HG03064 (cell line): ENCODE data around the gene GREB1.

Source experiments
- ATAC-seq: cut with Tn5 transposase; IDR thresholded peaks from one replicate; pipeline ENCODE4 v1.9.1; 2021; ENCODE audit warnings: low read depth; ENCODE audit not compliant: unreplicated experiment

Gene GREB1

GRCh38 chr2:11592671-11593574 is 59.1 kb downstream of the GREB1 start:
- ATAC-seq: no peak

- ATAC-seq: no peak
Measured at GRCh38 chr2:11596801-11597200, 63.0 kb downstream of the GREB1 start.

DNA sequence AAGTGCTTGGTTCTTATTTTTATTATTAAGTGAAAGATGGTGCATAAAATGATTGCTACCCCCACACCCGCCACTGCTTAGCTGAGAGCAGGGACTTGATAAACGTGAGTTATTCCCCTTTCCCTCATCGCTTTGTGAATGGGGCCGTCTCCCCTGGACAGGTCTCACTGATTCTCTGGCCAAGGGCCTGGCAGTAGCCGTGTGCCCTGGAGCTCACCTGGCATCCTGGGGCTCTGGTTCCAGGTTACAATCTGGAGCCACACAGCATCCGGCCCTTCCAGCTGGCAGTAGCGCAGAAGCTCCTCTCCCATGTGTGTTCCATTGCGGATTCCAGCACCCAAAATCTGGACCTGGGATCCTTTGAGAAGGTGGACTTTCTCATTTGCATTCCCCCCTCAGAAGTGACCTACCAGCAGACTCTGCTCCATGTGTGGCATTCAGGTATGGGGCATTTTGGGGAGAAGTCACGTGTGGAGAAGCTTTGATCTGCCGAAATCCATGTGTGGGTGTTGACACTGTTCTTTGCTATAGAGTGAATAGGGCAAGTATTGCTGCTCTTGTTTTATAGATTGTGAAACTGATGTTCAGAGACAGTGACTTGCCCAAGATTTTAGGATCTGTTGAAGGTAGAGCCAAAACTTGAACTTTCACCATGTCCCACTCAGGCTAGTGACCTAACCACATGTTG is 63.8 kb downstream of the GREB1 start:
- ATAC-seq: no peak

- no peak for ATAC-seq
Measured at GRCh38 chr2:11598228-11598731, 64.4 kb downstream of the GREB1 start.

DNA sequence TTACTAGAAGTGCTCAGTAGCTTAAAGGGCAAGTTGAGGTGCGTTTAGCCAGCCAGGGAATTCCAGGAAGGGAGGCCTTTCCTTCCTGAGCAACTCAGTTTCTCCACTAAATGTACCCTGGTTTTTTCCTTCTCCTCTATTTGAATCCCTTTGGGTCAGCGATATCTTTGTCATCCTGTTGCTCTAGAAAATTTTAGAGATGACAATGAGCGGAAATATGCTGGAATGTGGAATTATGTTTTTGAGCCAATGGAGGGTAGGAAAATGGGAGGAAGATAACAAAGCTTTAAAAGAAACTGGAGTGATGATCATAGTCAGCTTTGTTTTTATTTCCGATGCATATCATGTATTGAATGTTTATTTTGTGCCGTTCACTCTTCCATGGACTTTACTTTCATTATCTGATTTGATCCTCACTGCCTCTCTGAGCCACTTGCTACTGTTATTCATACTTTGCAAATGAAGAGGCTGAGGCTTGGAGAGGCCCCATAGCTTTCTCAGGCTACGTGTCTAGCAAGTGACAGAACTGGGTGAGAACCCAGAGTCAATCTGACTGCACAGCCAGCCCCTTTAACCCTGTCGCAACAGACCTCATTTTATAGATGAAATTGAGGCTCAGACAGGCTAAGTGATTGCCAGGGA is 68.8 kb downstream of the GREB1 start:
- no peak for ATAC-seq

- no peak for ATAC-seq
Measured at GRCh38 chr2:11610624-11611242, 76.9 kb downstream of the GREB1 start.

DNA sequence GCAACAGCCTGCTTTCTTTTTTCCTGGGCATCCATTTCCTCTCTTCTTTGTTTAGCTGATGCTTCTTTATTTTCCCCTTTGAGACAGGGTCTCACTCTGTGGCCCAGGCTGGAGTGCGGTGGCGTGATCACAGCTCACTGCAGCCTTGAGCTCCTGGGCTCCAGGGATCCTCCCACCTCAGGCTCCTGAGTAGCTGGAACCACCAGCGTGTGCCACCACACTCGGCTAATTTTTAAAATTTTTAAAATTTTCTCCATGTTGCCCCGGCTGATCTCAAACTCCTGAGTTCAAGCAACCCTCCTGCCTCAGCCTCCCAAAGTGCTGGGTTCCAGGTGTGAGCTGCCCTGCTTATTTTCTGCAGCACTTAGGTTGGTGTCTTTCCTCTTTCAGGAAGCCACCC is 77.4 kb downstream of the GREB1 start:
- ATAC-seq: no peak

- ATAC-seq: no peak
Measured at GRCh38 chr2:11612553-11613215, 78.8 kb downstream of the GREB1 start.

GRCh38 chr2:11613297-11613696 is 79.5 kb downstream of the GREB1 start:
- no peak for ATAC-seq

DNA sequence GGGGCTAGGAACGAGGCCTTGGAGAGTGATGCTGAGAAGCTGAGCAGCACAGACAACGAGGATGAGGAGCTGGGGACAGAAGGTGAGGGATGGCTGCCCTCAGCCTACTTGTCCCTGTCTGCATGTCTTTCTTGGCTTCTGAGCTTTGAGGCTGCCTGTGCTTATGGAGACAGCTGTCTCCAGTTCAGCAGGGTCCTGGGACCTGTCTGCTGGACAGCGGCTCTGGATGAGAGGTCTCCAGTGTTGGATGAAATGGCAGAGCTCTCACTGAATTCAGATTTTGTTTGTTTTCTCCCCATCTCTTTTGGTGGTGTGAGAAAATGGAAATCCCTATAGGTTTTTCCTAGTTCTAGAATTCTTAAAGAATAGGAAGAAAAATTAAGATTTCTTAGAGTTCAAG is 81.4 kb downstream of the GREB1 start:
- ATAC-seq: no peak

DNA sequence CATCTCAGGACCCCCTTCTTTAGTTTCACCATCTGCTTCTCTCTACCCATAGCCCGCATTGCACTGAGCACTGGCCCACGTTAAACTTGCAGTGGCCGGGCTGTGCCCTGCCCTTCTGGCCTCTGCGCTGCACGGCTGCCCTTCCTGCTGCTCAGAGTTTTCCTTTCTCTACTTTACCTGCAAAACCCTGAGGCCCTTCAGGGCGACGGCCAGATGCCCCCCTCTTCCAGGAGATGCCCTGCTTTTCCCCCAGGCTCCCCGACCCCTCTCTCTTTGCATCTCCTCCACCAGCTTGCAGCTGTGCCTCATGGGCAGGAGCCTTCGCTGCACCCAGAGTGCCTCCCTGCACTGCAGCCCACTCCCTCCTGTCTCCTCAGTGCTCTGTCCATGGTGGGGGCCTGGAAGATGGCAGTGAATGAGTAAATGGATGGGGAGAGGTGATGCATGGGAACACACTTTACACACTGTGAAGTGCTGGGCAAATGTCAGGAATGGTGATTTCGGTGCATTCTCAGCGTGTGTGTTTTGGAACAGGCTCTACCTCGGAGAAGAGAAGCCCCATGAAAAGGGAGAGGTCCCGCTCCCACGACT is 82.3 kb downstream of the GREB1 start:
- no peak for ATAC-seq

GRCh38 chr2:11616851-11617415 is 83.1 kb downstream of the GREB1 start:
- ATAC-seq: no peak

DNA sequence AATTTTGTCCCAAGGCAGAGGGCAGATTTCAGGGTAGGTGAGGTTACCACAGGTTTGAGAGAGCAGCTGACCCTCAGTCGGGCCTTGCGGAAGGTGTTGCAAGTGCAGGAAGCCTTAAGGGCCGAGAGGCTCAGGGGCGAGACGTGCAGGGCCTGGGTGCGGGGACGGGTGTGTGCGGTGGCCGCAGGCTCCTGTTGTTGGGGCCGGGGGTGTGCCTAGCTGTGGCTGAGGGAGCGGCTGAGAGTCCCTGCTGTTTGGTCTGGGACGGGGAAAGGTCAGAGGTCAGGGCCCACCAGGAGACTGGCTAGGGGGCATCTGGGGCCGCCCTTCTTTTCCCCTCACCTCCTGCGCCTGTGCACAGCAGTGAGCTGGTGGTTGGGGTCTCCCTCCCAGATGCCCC is 83.7 kb downstream of the GREB1 start:
- ATAC-seq: no peak

- no peak for ATAC-seq
Measured at GRCh38 chr2:11617984-11618707, 84.3 kb downstream of the GREB1 start.

DNA sequence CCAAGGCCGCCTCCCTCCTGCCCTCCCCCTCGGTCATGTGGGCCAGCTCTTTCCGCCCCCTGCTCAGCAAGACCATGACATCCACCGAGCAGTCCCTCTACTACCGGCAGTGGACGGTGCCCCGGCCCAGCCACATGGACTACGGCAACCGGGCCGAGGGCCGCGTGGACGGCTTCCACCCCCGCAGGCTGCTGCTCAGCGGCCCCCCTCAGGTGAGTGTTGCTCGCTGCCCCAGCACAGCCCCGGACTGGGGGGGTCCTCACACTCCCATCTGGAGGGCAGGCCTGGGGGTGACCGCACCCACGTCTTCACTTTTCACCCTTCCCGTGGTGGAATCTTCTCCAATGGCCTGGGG is 84.8 kb downstream of the GREB1 start:
- ATAC-seq: no peak

GRCh38 chr2:11621410-11621809 is 87.6 kb downstream of the GREB1 start:
- no peak for ATAC-seq

- no peak for ATAC-seq
Measured at GRCh38 chr2:11622611-11623010, 88.8 kb downstream of the GREB1 start.

- ATAC-seq: no peak
Measured at GRCh38 chr2:11624893-11625292, 91.0 kb downstream of the GREB1 start.

- ATAC-seq: no peak
Measured at GRCh38 chr2:11625671-11626070, 91.8 kb downstream of the GREB1 start.
